22Rv1 (cell line): ENCODE data around the gene GULP1.

Experiments used
- ZFX ChIP-seq: fragments of 450-650 bp; IDR thresholded peaks from 2 replicates; pipeline ENCODE4 v1.6.1; 2017; ENCODE audit warnings: antibody characterized with exemption, borderline replicate concordance
- TF ChIP-seq, protein P1 (sequence below): fragments of 450-650 bp; IDR thresholded peaks from 2 replicates; pipeline ENCODE4 v1.5.1; 2017; ENCODE audit warnings: mild to moderate bottlenecking

DNA sequence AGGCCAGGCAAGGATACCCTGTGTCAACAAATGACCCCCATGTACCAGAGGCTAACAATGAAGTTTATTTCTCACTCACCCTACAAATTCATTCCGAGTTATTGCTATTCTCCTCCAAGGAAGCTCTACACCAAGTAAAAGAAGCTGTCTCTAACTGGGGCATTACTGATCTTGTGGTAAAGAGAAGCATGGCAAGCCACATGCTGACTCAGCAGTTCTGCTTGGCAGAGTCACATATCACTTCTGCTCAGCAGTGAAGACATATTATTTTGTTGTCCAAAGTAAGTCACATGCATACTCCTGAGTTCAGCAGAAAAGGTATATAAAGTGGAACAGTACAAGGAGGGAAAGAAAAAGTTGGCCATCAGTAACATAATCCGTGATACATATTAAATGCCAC lies 315.8 kb downstream of the GULP1 start:
- TF ChIP-seq, protein P1, sequence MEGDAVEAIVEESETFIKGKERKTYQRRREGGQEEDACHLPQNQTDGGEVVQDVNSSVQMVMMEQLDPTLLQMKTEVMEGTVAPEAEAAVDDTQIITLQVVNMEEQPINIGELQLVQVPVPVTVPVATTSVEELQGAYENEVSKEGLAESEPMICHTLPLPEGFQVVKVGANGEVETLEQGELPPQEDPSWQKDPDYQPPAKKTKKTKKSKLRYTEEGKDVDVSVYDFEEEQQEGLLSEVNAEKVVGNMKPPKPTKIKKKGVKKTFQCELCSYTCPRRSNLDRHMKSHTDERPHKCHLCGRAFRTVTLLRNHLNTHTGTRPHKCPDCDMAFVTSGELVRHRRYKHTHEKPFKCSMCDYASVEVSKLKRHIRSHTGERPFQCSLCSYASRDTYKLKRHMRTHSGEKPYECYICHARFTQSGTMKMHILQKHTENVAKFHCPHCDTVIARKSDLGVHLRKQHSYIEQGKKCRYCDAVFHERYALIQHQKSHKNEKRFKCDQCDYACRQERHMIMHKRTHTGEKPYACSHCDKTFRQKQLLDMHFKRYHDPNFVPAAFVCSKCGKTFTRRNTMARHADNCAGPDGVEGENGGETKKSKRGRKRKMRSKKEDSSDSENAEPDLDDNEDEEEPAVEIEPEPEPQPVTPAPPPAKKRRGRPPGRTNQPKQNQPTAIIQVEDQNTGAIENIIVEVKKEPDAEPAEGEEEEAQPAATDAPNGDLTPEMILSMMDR = no peak
- no peak for TF ChIP-seq ZFX
